KMS-11 (cell line): ENCODE data around the gene C19orf47.

Source experiments
- H2AFZ ChIP-seq: fragments of 200-600 bp; sonication (generic); 2 replicates; pipeline ENCODE4 v1.6.1; 2016; ENCODE audit warnings: antibody characterized with exemption, mixed run types, low read depth
- H3K27ac ChIP-seq: fragments of 200-600 bp; sonication (generic); 2 replicates; pipeline ENCODE4 v1.6.1; 2016; ENCODE audit warnings: mild to moderate bottlenecking, mixed run types
- H3K27me3 ChIP-seq: fragments of 200-600 bp; sonication (generic); 2 replicates; pipeline ENCODE4 v1.6.1; 2017; ENCODE audit warnings: mild to moderate bottlenecking, low read depth, mixed run types, moderate library complexity; ENCODE audit not compliant: insufficient read depth
- H3K36me3 ChIP-seq: fragments of 200-600 bp; sonication (generic); 2 replicates; pipeline ENCODE4 v1.6.1; 2017; ENCODE audit warnings: mild to moderate bottlenecking, mixed run types; ENCODE audit not compliant: insufficient read depth
- H3K4me1 ChIP-seq: fragments of 200-600 bp; sonication (generic); 2 replicates; pipeline ENCODE4 v1.6.1; 2016; ENCODE audit warnings: mild to moderate bottlenecking, low read depth, mixed run types; ENCODE audit not compliant: poor library complexity, severe bottlenecking
- H3K4me2 ChIP-seq: fragments of 200-600 bp; sonication (generic); 2 replicates; pipeline ENCODE4 v1.7.0; 2016; ENCODE audit warnings: mild to moderate bottlenecking, mixed run types
- H3K4me3 ChIP-seq: fragments of 200-600 bp; sonication (generic); IDR thresholded peaks from 2 replicates; pipeline ENCODE4 v1.6.1; 2017; ENCODE audit warnings: low read depth, low read length, mixed read lengths; ENCODE audit not compliant: insufficient read depth
- H3K79me2 ChIP-seq: fragments of 200-600 bp; sonication (generic); 2 replicates; pipeline ENCODE4 v1.6.1; 2016; ENCODE audit warnings: low read depth, mixed run types; ENCODE audit not compliant: insufficient read depth
- H3K9ac ChIP-seq: fragments of 200-600 bp; sonication (generic); 2 replicates; pipeline ENCODE4 v1.6.1; 2016; ENCODE audit warnings: mild to moderate bottlenecking, mixed run types
- H4K20me1 ChIP-seq: fragments of 200-600 bp; sonication (generic); 2 replicates; pipeline ENCODE4 v1.6.1; 2016; ENCODE audit warnings: mild to moderate bottlenecking, mixed run types; ENCODE audit not compliant: insufficient read depth
- CTCF ChIP-seq: fragments of 200-600 bp; sonication (generic); conservative IDR thresholded peaks from 2 replicates; pipeline ENCODE4 v1.6.1; 2017; ENCODE audit warnings: low read depth, mild to moderate bottlenecking, antibody characterized with exemption, low read length, moderate library complexity, mixed read lengths

Gene C19orf47

DNA sequence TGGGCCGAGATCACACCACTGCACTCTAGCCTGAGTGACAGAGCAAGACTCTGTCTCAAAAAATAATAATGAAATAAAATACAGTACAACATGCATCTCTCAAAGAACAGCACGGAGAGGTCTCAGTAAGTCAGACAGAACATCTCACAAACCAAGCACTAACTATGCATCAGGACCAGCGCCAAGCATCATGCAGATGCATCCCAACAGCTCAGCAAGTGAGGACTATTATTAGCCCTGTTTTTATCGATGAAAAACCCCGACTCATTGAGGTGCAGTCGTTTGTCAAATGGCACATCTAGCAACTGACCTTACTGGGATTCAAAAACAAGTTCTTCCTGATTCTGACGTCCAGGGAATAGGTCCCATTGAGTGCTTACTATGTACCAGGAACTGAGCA lies 3.8 kb downstream of the C19orf47 start:
- no peak overlapping the region for H3K4me3 ChIP-seq
- H3K4me1 ChIP-seq, result peaks cover 9% of the 10 kb centered on the region
- H3K36me3 ChIP-seq, result no peaks in the 10 kb centered on the region
- H3K79me2 ChIP-seq, result peaks cover 19% of the 10 kb centered on the region; the same call in 1 of the 2 replicates
- no peak overlapping the region for H3K9ac ChIP-seq
- H3K27ac ChIP-seq, result no peak overlapping the region
- H2AFZ ChIP-seq, result no peak overlapping the region
- no peaks in the 10 kb centered on the region for H3K27me3 ChIP-seq
- no peak overlapping the region for H3K4me2 ChIP-seq
- no peak for TF ChIP-seq CTCF
- no peaks in the 10 kb centered on the region for H4K20me1 ChIP-seq

GRCh38 chr19:40342644-40343311 lies 5.4 kb downstream of the C19orf47 start:
- Histone ChIP-seq H3K4me1 (peaks cover 6% of the 10 kb centered on the region), H2AFZ (no peak overlapping the region), H3K4me2 (no peak overlapping the region), H3K4me3 (no peak overlapping the region), H4K20me1 (no peaks in the 10 kb centered on the region), H3K9ac (no peak overlapping the region), H3K79me2 (peaks cover 17% of the 10 kb centered on the region; the same call in 1 of the 2 replicates), H3K27me3 (no peaks in the 10 kb centered on the region), H3K27ac (no peak overlapping the region), H3K36me3 (no peaks in the 10 kb centered on the region)
- TF ChIP-seq CTCF, result no peak

GRCh38 chr19:40341601-40342482 lies 6.4 kb downstream of the C19orf47 start:
- no peaks in the 10 kb centered on the region for H3K27me3 ChIP-seq
- H3K36me3 ChIP-seq, result no peaks in the 10 kb centered on the region
- H3K79me2 ChIP-seq, result peaks cover 7% of the 10 kb centered on the region; the same call in 1 of the 2 replicates
- no peak overlapping the region for H3K27ac ChIP-seq
- no peaks in the 10 kb centered on the region for H4K20me1 ChIP-seq
- no peak overlapping the region for H3K4me3 ChIP-seq
- no peak overlapping the region for H2AFZ ChIP-seq
- no peaks in the 10 kb centered on the region for H3K4me1 ChIP-seq
- TF ChIP-seq CTCF, result no peak
- no peak overlapping the region for H3K9ac ChIP-seq
- no peak overlapping the region for H3K4me2 ChIP-seq

GRCh38 chr19:40339018-40339728 lies 9.0 kb downstream of the C19orf47 start:
- H3K79me2 ChIP-seq, result no peaks in the 10 kb centered on the region
- no peaks in the 10 kb centered on the region for H4K20me1 ChIP-seq
- no peaks in the 10 kb centered on the region for H3K27me3 ChIP-seq
- H3K27ac ChIP-seq, result no peak overlapping the region
- no peak overlapping the region for H3K4me2 ChIP-seq
- H3K4me3 ChIP-seq, result no peak overlapping the region
- H3K9ac ChIP-seq, result no peak overlapping the region
- no peaks in the 10 kb centered on the region for H3K36me3 ChIP-seq
- H2AFZ ChIP-seq, result no peak overlapping the region
- H3K4me1 ChIP-seq, result no peaks in the 10 kb centered on the region
- no peak for TF ChIP-seq CTCF
